ENCODE data around the gene IGF2BP2.

IGF2BP2 gene

DNA sequence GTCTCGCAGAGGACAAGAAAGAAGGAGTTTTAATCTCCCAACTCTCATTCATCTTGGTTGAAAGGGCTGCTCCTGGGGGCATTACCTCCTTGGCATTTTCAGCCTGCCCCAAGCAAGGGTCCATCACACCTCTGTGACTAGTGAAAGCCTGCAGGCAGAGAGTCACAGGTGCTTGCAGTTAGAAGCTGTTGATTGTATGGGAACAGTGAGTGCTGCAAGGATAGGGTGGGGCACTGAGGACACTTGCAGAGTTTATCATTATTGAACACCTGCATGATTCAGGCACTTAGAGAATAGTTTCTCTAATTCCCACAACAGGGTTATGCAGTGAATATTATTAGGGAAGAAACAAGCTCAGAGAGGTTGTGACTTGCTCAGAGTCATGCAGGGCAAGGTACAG lies 41.7 kb upstream of the IGF2BP2 start:
- H3K27ac ChIP-seq (ENCODE audit: low read length) = no peak overlapping the region
- no peaks in the 10 kb centered on the region for H3K9me3 ChIP-seq (ENCODE audit: insufficient read depth, low read length)
- no peaks in the 10 kb centered on the region for H3K79me2 ChIP-seq (ENCODE audit: low read length)
- no peak for TF ChIP-seq CTCF (IDR thresholded peaks at IDR 0.05; ENCODE audit: low read depth, low read length)
- no peak for TF ChIP-seq EZH2phosphoT487 (IDR thresholded peaks at IDR 0.05; ENCODE audit: low read depth)
- H4K20me1 ChIP-seq (ENCODE audit: insufficient read depth, low read length) = no peaks in the 10 kb centered on the region
- peaks cover 22% of the 10 kb centered on the region for H3K27me3 ChIP-seq (ENCODE audit: low read depth, low read length)
- no peak overlapping the region for H3K4me3 ChIP-seq (ENCODE audit: low read length)
- H3K36me3 ChIP-seq (replicated peaks; ENCODE audit: low read depth, low read length) = no peaks in the 10 kb centered on the region
- no peak overlapping the region for H3K9ac ChIP-seq (ENCODE audit: low read length)
- no peak overlapping the region for H3K4me2 ChIP-seq (ENCODE audit: low read length)
- H2AFZ ChIP-seq (ENCODE audit: low read depth, low read length) = no peak overlapping the region
- no peaks in the 10 kb centered on the region for H3K4me1 ChIP-seq (ENCODE audit: low read length)

DNA sequence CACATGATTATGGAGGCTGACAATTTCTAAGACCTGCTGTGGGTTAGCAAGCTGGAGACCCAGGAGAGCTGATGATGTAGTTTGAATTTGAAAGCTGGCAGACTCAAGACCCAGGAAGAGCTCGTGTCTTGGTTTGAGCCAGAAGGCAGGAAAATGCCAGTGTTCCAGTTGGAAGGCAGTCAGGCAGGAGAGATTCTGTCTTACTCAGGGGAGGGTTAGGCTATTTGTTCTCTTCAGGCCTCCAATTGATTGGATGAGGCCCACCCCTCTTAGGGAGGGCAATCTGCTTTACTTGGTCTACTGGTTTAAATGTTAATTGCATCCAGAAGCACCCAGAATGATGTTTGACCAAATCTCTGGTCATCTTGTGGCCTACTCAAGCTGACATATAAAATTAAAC lies 40.4 kb upstream of the IGF2BP2 start:
- no peak overlapping the region for H3K4me3 ChIP-seq (ENCODE audit: low read length)
- H4K20me1 ChIP-seq (ENCODE audit: insufficient read depth, low read length) = no peaks in the 10 kb centered on the region
- H3K9ac ChIP-seq (ENCODE audit: low read length) = no peak overlapping the region
- H2AFZ ChIP-seq (ENCODE audit: low read depth, low read length) = no peak overlapping the region
- H3K27ac ChIP-seq (ENCODE audit: low read length) = no peak overlapping the region
- no peaks in the 10 kb centered on the region for H3K79me2 ChIP-seq (ENCODE audit: low read length)
- no peak for TF ChIP-seq EZH2phosphoT487 (IDR thresholded peaks at IDR 0.05; ENCODE audit: low read depth)
- TF ChIP-seq CTCF (IDR thresholded peaks at IDR 0.05; ENCODE audit: low read depth, low read length) = no peak
- no peaks in the 10 kb centered on the region for H3K4me1 ChIP-seq (ENCODE audit: low read length)
- H3K36me3 ChIP-seq (replicated peaks; ENCODE audit: low read depth, low read length) = no peaks in the 10 kb centered on the region
- H3K4me2 ChIP-seq (ENCODE audit: low read length) = no peak overlapping the region
- no peaks in the 10 kb centered on the region for H3K9me3 ChIP-seq (ENCODE audit: insufficient read depth, low read length)
- peaks cover 22% of the 10 kb centered on the region for H3K27me3 ChIP-seq (ENCODE audit: low read depth, low read length)

DNA sequence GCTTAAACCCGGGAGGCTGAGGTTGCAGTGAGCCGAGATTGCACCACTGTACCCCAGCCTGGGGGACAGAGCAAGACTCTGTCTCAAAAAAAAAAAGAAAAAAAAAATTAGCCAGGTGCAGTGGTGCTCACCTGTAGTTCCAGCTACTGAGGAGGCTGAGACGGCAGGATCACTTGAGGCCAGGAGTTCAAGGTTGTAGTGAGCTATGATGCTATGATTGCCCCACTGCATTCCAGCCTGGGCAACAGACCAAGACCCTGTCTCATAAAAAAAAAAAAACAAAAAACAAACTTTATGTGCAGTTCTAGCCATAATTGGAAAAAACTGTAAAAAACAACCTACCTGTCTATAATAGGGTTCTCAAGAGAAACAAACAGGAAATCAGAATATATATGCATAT lies 39.9 kb upstream of the IGF2BP2 start:
- H3K27me3 ChIP-seq (ENCODE audit: low read depth, low read length) = peaks cover 22% of the 10 kb centered on the region
- H3K4me1 ChIP-seq (ENCODE audit: low read length) = no peaks in the 10 kb centered on the region
- TF ChIP-seq CTCF (IDR thresholded peaks at IDR 0.05; ENCODE audit: low read depth, low read length) (no peak), EZH2phosphoT487 (IDR thresholded peaks at IDR 0.05; ENCODE audit: low read depth) (no peak)

GRCh38 chr3:185862920-185863319 lies 38.1 kb upstream of the IGF2BP2 start:
- Histone ChIP-seq H3K27me3 (ENCODE audit: low read depth, low read length) (peaks cover 18% of the 10 kb centered on the region), H3K27ac (ENCODE audit: low read length) (no peak overlapping the region), H2AFZ (ENCODE audit: low read depth, low read length) (no peak overlapping the region), H3K4me2 (ENCODE audit: low read length) (no peak overlapping the region), H3K36me3 (replicated peaks; ENCODE audit: low read depth, low read length) (no peaks in the 10 kb centered on the region), H4K20me1 (ENCODE audit: insufficient read depth, low read length) (no peaks in the 10 kb centered on the region), H3K4me1 (ENCODE audit: low read length) (no peaks in the 10 kb centered on the region), H3K9ac (ENCODE audit: low read length) (no peak overlapping the region), H3K79me2 (ENCODE audit: low read length) (no peaks in the 10 kb centered on the region), H3K9me3 (ENCODE audit: insufficient read depth, low read length) (no peaks in the 10 kb centered on the region), H3K4me3 (ENCODE audit: low read length) (no peak overlapping the region)
- TF ChIP-seq CTCF (IDR thresholded peaks at IDR 0.05; ENCODE audit: low read depth, low read length) (no peak), EZH2phosphoT487 (IDR thresholded peaks at IDR 0.05; ENCODE audit: low read depth) (no peak)

More for the DNA sequence above, 39.9 kb upstream of the IGF2BP2 start:
- Histone ChIP-seq H3K9ac (ENCODE audit: low read length) (no peak overlapping the region), H2AFZ (ENCODE audit: low read depth, low read length) (no peak overlapping the region), H3K4me3 (ENCODE audit: low read length) (no peak overlapping the region), H3K79me2 (ENCODE audit: low read length) (no peaks in the 10 kb centered on the region), H3K27ac (ENCODE audit: low read length) (no peak overlapping the region), H4K20me1 (ENCODE audit: insufficient read depth, low read length) (no peaks in the 10 kb centered on the region), H3K36me3 (replicated peaks; ENCODE audit: low read depth, low read length) (no peaks in the 10 kb centered on the region), H3K9me3 (ENCODE audit: insufficient read depth, low read length) (no peaks in the 10 kb centered on the region), H3K4me2 (ENCODE audit: low read length) (no peak overlapping the region)

Measured in OCI-LY3 (cell line).